SK-N-MC (cell line): Measurements from ENCODE around the gene KRT13.

Experiments used
- DNase-seq: peaks from one replicate; pipeline ENCODE4 v3.0.0-alpha.2; 2011; ENCODE audit warnings: low read depth, low spot score
- H3K27ac ChIP-seq: fragments of 200-600 bp; sonication (generic); 2 replicates; pipeline ENCODE4 v1.5.1; 2016; ENCODE audit warnings: mixed run types
- H3K36me3 ChIP-seq: fragments of 200-600 bp; sonication (generic); 2 replicates; pipeline ENCODE4 v1.6.1; 2017; ENCODE audit warnings: antibody characterized with exemption, low read length, mixed read lengths; ENCODE audit not compliant: insufficient read depth
- H3K4me3 ChIP-seq: fragments of 200-600 bp; sonication (generic); 2 replicates; pipeline ENCODE4 v1.5.1; 2016
- H3K9ac ChIP-seq: fragments of 200-600 bp; sonication (generic); 2 replicates; pipeline ENCODE4 v1.8.0; 2017; ENCODE audit warnings: mixed run types, mixed read lengths; ENCODE audit not compliant: insufficient read length
- H3K9me3 ChIP-seq: fragments of 200-600 bp; sonication (generic); 2 replicates; pipeline ENCODE4 v1.6.1; 2017; ENCODE audit warnings: low read depth, mild to moderate bottlenecking, antibody characterized with exemption, low read length, moderate library complexity, mixed read lengths
- EZH2 ChIP-seq: fragments of 200-600 bp; sonication (generic); IDR thresholded peaks from one replicate; pipeline ENCODE4 v1.6.1; 2017; ENCODE audit warnings: antibody characterized with exemption
- FOXP2 ChIP-seq: optimal IDR thresholded peaks from 2 replicates; pipeline ENCODE3; 2011; ENCODE audit warnings: mild to moderate bottlenecking, moderate library complexity; ENCODE audit not compliant: insufficient read depth; ENCODE audit errors: extremely low read length, control extremely low read depth
- POLR2AphosphoS5 ChIP-seq: IDR thresholded peaks from 2 replicates; pipeline ENCODE4 v1.6.1; 2012; ENCODE audit warnings: mild to moderate bottlenecking, low read depth, low read length, borderline replicate concordance

Gene KRT13

GRCh38 chr17:41540921-41541625 is 35.7 kb upstream of the KRT13 start:
- no peak overlapping the region for H3K4me3 ChIP-seq
- DNase-seq, result no peak
- H3K27ac ChIP-seq, result no peak overlapping the region
- H3K9me3 ChIP-seq, result no peaks in the 10 kb centered on the region
- no peaks in the 10 kb centered on the region for H3K36me3 ChIP-seq
- TF ChIP-seq FOXP2 (no peak), EZH2 (no peak), POLR2AphosphoS5 (no peak)
- no peak overlapping the region for H3K9ac ChIP-seq

DNA sequence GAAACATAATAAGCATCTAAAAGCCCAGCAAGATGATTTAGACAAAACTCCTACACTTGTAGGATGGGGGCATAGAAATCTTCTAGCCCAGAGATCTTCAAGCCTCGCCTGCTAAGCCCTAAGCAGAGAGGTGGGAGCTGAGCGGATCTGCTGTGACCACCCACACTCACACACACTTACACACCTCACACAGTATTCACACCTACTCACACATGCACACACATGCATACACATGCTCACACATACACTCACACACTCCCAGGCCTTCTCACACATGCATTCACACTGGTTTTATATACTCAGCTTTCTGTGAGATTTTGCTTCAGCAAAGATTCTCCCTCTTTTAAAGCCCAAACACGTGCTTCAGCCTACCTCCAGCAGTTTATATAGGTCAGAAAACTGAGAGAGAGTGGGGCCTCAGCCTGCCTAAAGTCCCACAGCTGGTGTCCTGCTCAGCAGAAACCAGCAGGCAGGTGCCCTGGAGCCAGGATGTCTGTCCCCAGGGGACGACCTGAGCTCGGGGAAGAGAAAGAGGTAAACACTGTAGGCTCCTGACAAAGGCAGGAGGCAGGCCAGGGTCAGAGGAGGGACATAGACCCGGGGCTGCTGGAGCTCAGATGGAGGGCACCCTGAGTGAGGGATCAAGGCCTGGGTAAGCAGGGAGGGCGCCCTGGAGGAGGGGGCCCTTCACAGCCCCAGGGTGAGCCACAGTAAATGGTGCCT is 34.7 kb upstream of the KRT13 start:
- Histone ChIP-seq H3K9ac (no peak overlapping the region), H3K9me3 (no peaks in the 10 kb centered on the region), H3K4me3 (no peak overlapping the region), H3K36me3 (no peaks in the 10 kb centered on the region), H3K27ac (no peak overlapping the region)
- DNase-seq, result no peak
- TF ChIP-seq FOXP2 (no peak), POLR2AphosphoS5 (no peak), EZH2 (no peak)

DNA sequence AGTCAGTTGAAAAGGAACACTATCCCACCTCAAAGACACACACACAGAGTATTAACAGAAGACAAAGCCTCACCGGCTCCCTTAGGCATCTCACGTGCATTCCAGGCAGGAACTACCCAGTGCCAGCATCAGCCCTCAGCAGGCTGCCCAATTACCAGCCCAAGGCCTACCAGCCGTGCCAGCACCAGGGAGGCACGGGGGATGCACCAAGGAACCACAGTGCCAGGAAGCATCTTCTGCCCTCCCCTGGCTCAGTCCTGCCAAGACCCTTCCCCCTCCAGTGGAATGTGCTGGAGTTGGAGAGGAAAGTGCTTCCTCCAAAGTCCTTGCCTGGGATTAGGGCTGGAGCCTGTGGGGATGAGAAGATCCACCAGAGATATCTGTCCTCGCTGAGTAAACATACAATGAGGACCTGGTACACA is 33.7 kb upstream of the KRT13 start:
- Histone ChIP-seq H3K9me3 (no peaks in the 10 kb centered on the region), H3K36me3 (no peaks in the 10 kb centered on the region), H3K9ac (no peak overlapping the region), H3K27ac (no peak overlapping the region), H3K4me3 (no peak overlapping the region)
- TF ChIP-seq POLR2AphosphoS5 (no peak), FOXP2 (no peak), EZH2 (no peak)
- DNase-seq, result no peak

DNA sequence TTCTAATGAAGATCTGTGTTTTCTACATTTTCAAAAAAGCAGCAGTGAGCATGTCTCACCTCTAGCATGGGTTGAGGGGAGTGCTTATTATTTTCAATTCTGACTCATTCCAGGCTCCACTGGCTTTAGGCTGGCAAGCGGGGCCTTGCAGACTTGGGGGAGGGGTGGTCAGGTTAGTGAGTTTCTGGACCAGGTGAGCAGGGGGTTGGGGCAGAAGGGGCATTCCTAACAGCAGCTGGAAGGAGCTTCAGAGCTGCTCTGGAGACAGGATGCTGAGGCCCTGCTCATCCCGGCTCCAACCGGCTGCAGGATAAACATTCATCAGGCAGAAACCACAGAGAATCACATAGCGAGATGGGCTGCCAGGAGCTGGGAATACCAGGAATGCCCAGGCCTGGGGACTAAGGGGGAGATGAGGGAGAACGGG is 33.2 kb upstream of the KRT13 start:
- Histone ChIP-seq H3K9ac (no peak overlapping the region), H3K9me3 (no peaks in the 10 kb centered on the region), H3K36me3 (no peaks in the 10 kb centered on the region), H3K4me3 (no peak overlapping the region), H3K27ac (no peak overlapping the region)
- DNase-seq, result no peak
- TF ChIP-seq EZH2 (no peak), FOXP2 (no peak), POLR2AphosphoS5 (no peak)

- Histone ChIP-seq H3K9me3 (no peaks in the 10 kb centered on the region), H3K27ac (no peak overlapping the region), H3K9ac (no peak overlapping the region), H3K4me3 (no peak overlapping the region), H3K36me3 (no peaks in the 10 kb centered on the region)
- TF ChIP-seq POLR2AphosphoS5 (no peak), FOXP2 (no peak), EZH2 (no peak)
- no peak for DNase-seq
Measured at GRCh38 chr17:41537990-41538389, 32.6 kb upstream of the KRT13 start.

DNA sequence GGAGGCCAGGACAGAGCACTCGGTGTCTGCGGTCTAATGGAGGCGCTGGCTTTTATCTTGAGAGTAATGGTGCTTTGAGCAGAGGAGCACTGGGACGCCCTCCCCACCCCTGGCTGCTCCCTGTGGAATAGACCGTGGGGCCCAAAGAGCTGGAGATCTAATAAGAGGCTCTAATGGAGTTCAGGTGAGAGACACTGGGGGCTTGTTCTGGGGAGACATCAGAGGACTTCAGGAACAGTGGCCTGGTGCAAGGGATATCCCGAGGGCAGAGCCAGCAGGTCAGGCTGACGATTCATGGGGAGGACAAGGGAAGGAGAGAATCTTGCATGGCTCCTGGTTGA is 32.2 kb upstream of the KRT13 start:
- no peak overlapping the region for H3K9ac ChIP-seq

GRCh38 chr17:41536741-41537613 is 31.6 kb upstream of the KRT13 start:
- Histone ChIP-seq H3K9ac (no peak overlapping the region), H3K36me3 (no peaks in the 10 kb centered on the region), H3K9me3 (no peaks in the 10 kb centered on the region), H3K27ac (no peak overlapping the region), H3K4me3 (no peak overlapping the region)
- no peak for DNase-seq
- TF ChIP-seq EZH2 (no peak), FOXP2 (no peak), POLR2AphosphoS5 (no peak)

More for the DNA sequence above, 32.2 kb upstream of the KRT13 start:
- Histone ChIP-seq H3K36me3 (no peaks in the 10 kb centered on the region), H3K4me3 (no peak overlapping the region), H3K9me3 (no peaks in the 10 kb centered on the region), H3K27ac (no peak overlapping the region)
- TF ChIP-seq POLR2AphosphoS5, result no peak
- TF ChIP-seq EZH2, result no peak
- TF ChIP-seq FOXP2, result no peak
- DNase-seq, result no peak
